AG04450 (cell line): ENCODE measurements around the gene C12orf75. TPM values are rescaled to one million over a fixed set of nuclear protein-coding genes. Genes with fewer than 3 reads are reported as not detected.

Experiments
- CTCF ChIA-PET: fragments of 300-600, 350-600 bp; formaldehyde crosslinking; extraction: SDS; loops from one replicate; lab custom pipeline; 2022; ENCODE audit warnings: antibody characterized with exemption, inconsistent platforms; lab: Charles Lee
- POLR2A ChIA-PET: fragments of 350-600 bp; formaldehyde crosslinking; extraction: SDS; loops from one replicate; lab custom pipeline; 2021; ENCODE audit warnings: antibody characterized with exemption, inconsistent platforms; lab: Yijun Ruan, JAX
- DNase-seq: peaks from one replicate; pipeline ENCODE4 v3.0.0-alpha.2; 2011; ENCODE audit warnings: low read depth, low spot score
- H3K27ac ChIP-seq: one replicate; pipeline ENCODE4 v1.5.1; 2012; ENCODE audit warnings: low read depth, low read length, control low read depth
- H3K27me3 ChIP-seq: one replicate; pipeline ENCODE4 v1.6.0; 2012; ENCODE audit warnings: low read length; ENCODE audit not compliant: control insufficient read depth, insufficient read depth
- H3K4me3 ChIP-seq: 2 replicates; pipeline ENCODE4 v1.5.1; 2011; ENCODE audit warnings: mild to moderate bottlenecking, low read depth, low read length, control low read depth
- H3K9me3 ChIP-seq: 2 replicates; pipeline ENCODE4 v1.5.1; 2012; ENCODE audit warnings: low read length; ENCODE audit not compliant: control insufficient read depth, insufficient read depth
- CTCF ChIP-seq: IDR thresholded peaks from 2 replicates; pipeline ENCODE4 v1.5.1; 2011; ENCODE audit warnings: low read depth, low read length, control low read depth, inconsistent platforms
- polyA minus RNA-seq: library from RNA; depleted of rRNA, polyadenylated mRNA; stranded (reverse); fragments of >200 nt; gene quantifications from 2 replicates; pipeline ENCODE4 v1.2.3, GENCODE V29; 2011; rRNA and poly(A)+ RNA removed
- polyA plus RNA-seq: library from polyadenylated mRNA; depleted of rRNA; stranded (reverse); fragments of >200 nt; gene quantifications from 2 replicates; pipeline ENCODE4 v1.2.3, GENCODE V29; 2011; rRNA removed

The C12orf75 gene
- polyA plus RNA-seq = 252 and 350 TPM in 2 replicates
- 45.5 and 56.7 TPM in 2 replicates for polyA minus RNA-seq

DNA sequence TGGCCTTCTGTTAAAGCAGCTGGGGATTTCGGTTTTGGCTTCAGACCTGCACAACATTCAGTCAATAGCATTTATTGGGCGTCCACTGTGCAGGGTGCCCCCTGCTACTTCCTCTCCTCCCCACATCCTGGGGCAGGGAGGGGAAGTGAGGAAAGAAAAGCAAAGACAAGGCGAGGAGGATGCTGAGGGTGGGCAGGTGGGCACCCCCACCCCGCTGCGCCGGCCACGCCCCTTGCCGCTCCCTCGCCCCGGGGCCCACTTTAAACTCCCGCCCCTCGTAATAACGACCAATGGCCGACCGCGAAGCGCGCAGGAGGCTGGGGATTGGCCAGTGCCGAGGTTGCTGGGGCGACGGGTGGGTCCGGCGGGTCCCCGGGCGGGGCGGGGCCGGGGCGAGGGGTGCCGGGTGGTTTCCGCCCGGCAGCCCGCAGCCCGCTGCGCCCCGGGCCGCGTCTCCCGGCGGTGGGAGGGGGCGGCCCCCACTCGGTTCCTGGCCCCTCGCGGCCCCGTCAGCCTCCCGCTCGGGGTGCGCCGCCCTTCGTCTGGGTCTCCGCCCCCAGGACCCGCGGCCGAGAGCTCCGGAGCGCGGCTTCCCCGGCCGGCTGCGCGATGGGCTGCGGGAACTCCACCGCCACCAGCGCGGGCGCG, at the start of gene C12orf75:
TSS of gene C12orf75 (plus strand) at position 409 of the 648 bp plus-strand sequence. CDS start at position 610, 201 bp downstream.
- no peak for TF ChIP-seq CTCF
- Histone ChIP-seq H3K27ac (peak within 1 kb of the TSS; percentile 66), H3K27me3 (no peaks in the 10 kb centered on the region), H3K4me3 (peak within 1 kb of the TSS; percentile 79), H3K9me3 (no peaks in the 10 kb centered on the region; the same call in 1 of the 2 replicates)
- CTCF ChIA-PET = interaction anchor here (0.6 to 1.1 kb wide), 4 partner anchors 9 to 384 kb away, joined by 3 to 8 read pairs (median 4); no protein-coding TSS in a partner anchor
- POLR2A ChIA-PET = interaction anchor here (1.0 to 2.3 kb wide), 3 partner anchors 9 to 125 kb away, joined by 3 to 11 read pairs (median 3); partner anchors contain the start of gene APPL2
- DNase-seq = no peak

DNA sequence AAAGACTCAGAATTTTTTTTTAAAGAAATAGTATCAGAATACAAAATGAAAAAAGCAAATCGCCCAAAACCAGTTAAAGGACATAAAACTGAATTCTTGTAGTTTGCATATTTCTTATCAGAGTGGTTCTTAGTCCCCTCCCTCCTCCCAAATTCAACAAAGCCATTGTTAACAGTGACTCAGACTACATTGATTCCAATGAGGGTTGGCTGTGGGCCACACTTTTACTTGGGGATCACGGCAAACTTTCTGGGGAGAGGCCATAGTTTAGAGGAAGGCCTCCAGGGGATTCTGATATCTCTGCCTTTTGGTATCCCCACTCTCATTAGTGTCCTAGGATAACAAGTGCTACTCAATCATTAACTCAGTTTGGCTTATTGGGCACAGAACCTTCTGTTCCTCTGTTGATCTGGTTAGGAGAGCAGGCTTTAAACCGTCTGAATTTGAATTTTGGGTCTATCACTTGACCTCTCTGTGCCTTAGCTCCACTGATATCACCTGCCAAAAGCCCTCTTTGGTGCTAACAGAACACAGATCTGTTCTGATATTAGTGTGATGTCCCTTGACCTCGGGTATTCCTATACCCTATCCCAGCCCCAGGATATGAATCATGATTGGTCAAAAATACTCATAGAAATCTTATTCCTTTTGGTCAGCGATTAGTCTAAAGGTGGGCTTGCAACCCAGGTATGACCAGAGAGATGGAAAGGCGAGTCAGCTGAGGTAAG, 49.4 kb upstream of the C12orf75 start:
- TF ChIP-seq CTCF = no peak
- ChIA-PET CTCF (no interaction called here), POLR2A (no interaction called here)
- H3K27me3 ChIP-seq = no peaks in the 10 kb centered on the region
- DNase-seq = no peak
- no peak overlapping the region for H3K4me3 ChIP-seq
- H3K27ac ChIP-seq = no peak overlapping the region
- no peaks in the 10 kb centered on the region; the same call in 1 of the 2 replicates for H3K9me3 ChIP-seq

- DNase-seq = no peak
- ChIA-PET POLR2A (no interaction called here), CTCF (no interaction called here)
- H3K4me3 ChIP-seq = no peak overlapping the region
- no peaks in the 10 kb centered on the region for H3K27me3 ChIP-seq
- TF ChIP-seq CTCF = no peak
- no peaks in the 10 kb centered on the region; the same call in 1 of the 2 replicates for H3K9me3 ChIP-seq
- H3K27ac ChIP-seq = no peak overlapping the region
Observed at GRCh38 chr12:105281694-105282049, 48.8 kb upstream of the C12orf75 start.

GRCh38 chr12:105285378-105285777, 45.1 kb upstream of the C12orf75 start:
- Histone ChIP-seq H3K4me3 (no peak overlapping the region), H3K9me3 (no peaks in the 10 kb centered on the region; the same call in 1 of the 2 replicates), H3K27me3 (no peaks in the 10 kb centered on the region), H3K27ac (no peak overlapping the region)
- no peak for DNase-seq
- CTCF ChIA-PET = interaction anchor here (1.5 kb wide), 1 partner anchor 11 kb away, joined by 4 read pairs; no protein-coding TSS in a partner anchor
- POLR2A ChIA-PET = no interaction called here
- no peak for TF ChIP-seq CTCF

GRCh38 chr12:105287408-105287807, 43.1 kb upstream of the C12orf75 start:
- DNase-seq = no peak
- H3K9me3 ChIP-seq = no peaks in the 10 kb centered on the region; the same call in 1 of the 2 replicates
- POLR2A ChIA-PET = no interaction called here
- H3K27ac ChIP-seq = no peak overlapping the region
- no peak overlapping the region for H3K4me3 ChIP-seq
- CTCF ChIA-PET = interaction anchor here (2.1 kb wide), 1 partner anchor 8 kb away, joined by 6 read pairs; no protein-coding TSS in a partner anchor
- H3K27me3 ChIP-seq = no peaks in the 10 kb centered on the region
- TF ChIP-seq CTCF = no peak
